NB4 (cell line): ENCODE measurements around the gene TAP1.

Experiments
- POLR2A ChIP-seq: IDR thresholded peaks from 2 replicates; pipeline ENCODE4 v1.6.1; 2011; ENCODE audit warnings: mild to moderate bottlenecking; ENCODE audit not compliant: insufficient read length; ENCODE audit errors: extremely low read depth
- TF ChIP-seq, protein P1 (sequence below): IDR thresholded peaks from one replicate; pipeline ENCODE4 v1.5.1; 2012; ENCODE audit warnings: low read depth, low read length

DNA sequence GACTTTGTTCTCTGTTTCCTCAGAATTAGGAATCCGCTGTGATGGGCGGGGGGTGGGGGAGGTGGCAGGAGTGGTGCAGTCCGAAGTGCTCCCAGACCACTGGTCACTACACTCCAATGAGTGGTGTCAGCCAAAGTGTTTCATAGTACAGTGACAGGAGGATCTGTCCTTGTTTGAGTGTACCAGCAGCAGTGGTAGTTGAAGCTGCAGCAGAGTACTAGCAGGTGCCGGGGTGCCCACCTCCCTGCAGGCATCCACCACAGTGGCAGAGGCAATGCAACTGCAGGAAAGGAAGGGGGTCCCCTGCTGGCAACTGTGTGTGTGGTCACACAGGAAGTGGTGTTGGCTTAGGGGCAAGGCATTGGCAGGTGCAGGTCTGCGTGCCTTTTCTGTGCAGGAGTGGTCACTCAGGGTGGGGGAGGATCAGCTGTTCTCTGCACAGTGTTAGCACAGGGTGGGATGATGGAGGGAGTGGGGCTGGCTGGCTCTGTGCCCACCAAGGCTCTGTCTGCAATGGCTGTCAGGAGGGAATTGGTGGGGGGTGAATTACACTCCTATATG lies 46.4 kb downstream of the TAP1 start:
- TF ChIP-seq, protein P1, sequence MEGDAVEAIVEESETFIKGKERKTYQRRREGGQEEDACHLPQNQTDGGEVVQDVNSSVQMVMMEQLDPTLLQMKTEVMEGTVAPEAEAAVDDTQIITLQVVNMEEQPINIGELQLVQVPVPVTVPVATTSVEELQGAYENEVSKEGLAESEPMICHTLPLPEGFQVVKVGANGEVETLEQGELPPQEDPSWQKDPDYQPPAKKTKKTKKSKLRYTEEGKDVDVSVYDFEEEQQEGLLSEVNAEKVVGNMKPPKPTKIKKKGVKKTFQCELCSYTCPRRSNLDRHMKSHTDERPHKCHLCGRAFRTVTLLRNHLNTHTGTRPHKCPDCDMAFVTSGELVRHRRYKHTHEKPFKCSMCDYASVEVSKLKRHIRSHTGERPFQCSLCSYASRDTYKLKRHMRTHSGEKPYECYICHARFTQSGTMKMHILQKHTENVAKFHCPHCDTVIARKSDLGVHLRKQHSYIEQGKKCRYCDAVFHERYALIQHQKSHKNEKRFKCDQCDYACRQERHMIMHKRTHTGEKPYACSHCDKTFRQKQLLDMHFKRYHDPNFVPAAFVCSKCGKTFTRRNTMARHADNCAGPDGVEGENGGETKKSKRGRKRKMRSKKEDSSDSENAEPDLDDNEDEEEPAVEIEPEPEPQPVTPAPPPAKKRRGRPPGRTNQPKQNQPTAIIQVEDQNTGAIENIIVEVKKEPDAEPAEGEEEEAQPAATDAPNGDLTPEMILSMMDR, result peak; percentile 15
- TF ChIP-seq POLR2A, result no peak
